Neuronal stem cell (in vitro differentiated cells): Measurements from ENCODE around the gene PSMG3.

ENCODE experiments used
- DNase-seq: peaks from one replicate; pipeline ENCODE4 v3.0.0-alpha.2; 2013; ENCODE audit warnings: low spot score
- H2AFZ ChIP-seq: one replicate; pipeline ENCODE4 v1.6.1; 2013; ENCODE audit warnings: mild to moderate bottlenecking, low read length, inconsistent platforms
- H2AK5ac ChIP-seq: 2 replicates; pipeline ENCODE4 v1.6.1; 2013; ENCODE audit warnings: low read depth, mild to moderate bottlenecking, inconsistent platforms, low read length, moderate library complexity, mixed read lengths
- H2BK120ac ChIP-seq: 2 replicates; pipeline ENCODE4 v1.6.1; 2013; ENCODE audit warnings: low read depth, mild to moderate bottlenecking, inconsistent platforms, low read length, moderate library complexity, mixed read lengths
- H2BK12ac ChIP-seq: one replicate; pipeline ENCODE4 v1.6.1; 2013; ENCODE audit warnings: low read length, inconsistent platforms
- H2BK15ac ChIP-seq: 2 replicates; pipeline ENCODE4 v1.6.1; 2013; ENCODE audit warnings: mild to moderate bottlenecking, low read length, inconsistent platforms, mixed read lengths
- H2BK5ac ChIP-seq: one replicate; pipeline ENCODE4 v1.6.1; 2013; ENCODE audit warnings: inconsistent platforms, mild to moderate bottlenecking, low read length, moderate library complexity
- H3K14ac ChIP-seq: one replicate; pipeline ENCODE4 v1.6.1; 2013; ENCODE audit warnings: low read length, inconsistent platforms
- H3K18ac ChIP-seq: 2 replicates; pipeline ENCODE4 v1.6.1; 2013; ENCODE audit warnings: low read length, inconsistent platforms
- H3K23ac ChIP-seq: 2 replicates; pipeline ENCODE4 v1.6.1; 2013; ENCODE audit warnings: low read depth, mild to moderate bottlenecking, mixed read lengths, low read length, inconsistent platforms; ENCODE audit not compliant: poor library complexity
- H3K27ac ChIP-seq: replicated peaks from 3 replicates; pipeline ENCODE4 v1.5.1; 2013; ENCODE audit warnings: low read length, inconsistent platforms
- H3K27me3 ChIP-seq, 3 experiments: 2 replicates each; pipeline ENCODE4 v1.6.1; 2013; ENCODE audit warnings: low read length in 3 of 3, mild to moderate bottlenecking in 2 of 3, inconsistent platforms in 1 of 3, low read depth in 1 of 3, mixed read lengths in 1 of 3, moderate library complexity in 1 of 3; ENCODE audit not compliant: control insufficient read depth in 3 of 3, insufficient read depth in 3 of 3
- H3K36me3 ChIP-seq, 2 donors: replicated peaks in 1 of 2; 2 replicates each; pipeline ENCODE4 v1.6.1; 2013; ENCODE audit warnings: low read length in 2 of 2; ENCODE audit not compliant: control insufficient read depth in 2 of 2, insufficient read depth in 2 of 2
- H3K4ac ChIP-seq: 2 replicates; pipeline ENCODE4 v1.6.1; 2013; ENCODE audit warnings: inconsistent platforms, mild to moderate bottlenecking, low read length, moderate library complexity
- H3K4me1 ChIP-seq, 2 donors: 1 replicate in 1 of 2; 2 replicates in 1 of 2; pipeline ENCODE4 v1.6.1; 2013; ENCODE audit warnings: low read length in 2 of 2, low read depth in 1 of 2; ENCODE audit not compliant: control insufficient read depth in 2 of 2, insufficient read depth in 1 of 2
- H3K4me2 ChIP-seq: one replicate; pipeline ENCODE4 v1.6.1; 2013; ENCODE audit warnings: mild to moderate bottlenecking, low read length, inconsistent platforms; ENCODE audit not compliant: insufficient read depth, poor library complexity, severe bottlenecking
- H3K4me3 ChIP-seq, 2 donors: 2 replicates each; pipeline ENCODE4 v1.5.1; 2013; ENCODE audit warnings: low read length in 2 of 2, mild to moderate bottlenecking in 2 of 2, inconsistent platforms in 1 of 2, moderate library complexity in 1 of 2
- H3K79me1 ChIP-seq: one replicate; pipeline ENCODE4 v1.6.1; 2013; ENCODE audit warnings: low read depth, mild to moderate bottlenecking, inconsistent platforms, low read length, moderate library complexity
- H3K9ac ChIP-seq: one replicate; pipeline ENCODE4 v1.6.1; 2013; ENCODE audit warnings: mild to moderate bottlenecking, low read depth, low read length, inconsistent platforms; ENCODE audit not compliant: poor library complexity
- H3K9me3 ChIP-seq, 2 donors: replicated peaks in 1 of 2; 2 replicates each; pipeline versions ENCODE3 to v1.6.1; 2013; ENCODE audit warnings: low read length in 2 of 2, mild to moderate bottlenecking in 2 of 2, inconsistent platforms in 1 of 2, low read depth in 1 of 2, mixed read lengths in 1 of 2, moderate library complexity in 1 of 2; ENCODE audit not compliant: control insufficient read depth in 2 of 2, insufficient read depth in 1 of 2
- H4K8ac ChIP-seq: one replicate; pipeline ENCODE4 v1.6.1; 2013; ENCODE audit warnings: low read depth, mild to moderate bottlenecking, inconsistent platforms, low read length, moderate library complexity
- H4K91ac ChIP-seq: one replicate; pipeline ENCODE4 v1.6.1; 2013; ENCODE audit warnings: low read length, low read depth, mild to moderate bottlenecking, inconsistent platforms; ENCODE audit not compliant: poor library complexity
- WGBS, 2 donors: extraction: QIAGEN DNeasy Blood & Tissue Kit; methylation state at CpG; one replicate each; pipeline ENCODE4 v1.1.7; 2013; ENCODE audit warnings: missing lambda C conversion rate in 2 of 2, mixed read lengths in 1 of 2; ENCODE audit not compliant: insufficient read length in 2 of 2, insufficient replicate concordance in 1 of 2; ENCODE audit errors: extremely low coverage in 2 of 2; 5-methylcytosine and 5-hydroxymethylcytosine counted together

The PSMG3 gene

DNA sequence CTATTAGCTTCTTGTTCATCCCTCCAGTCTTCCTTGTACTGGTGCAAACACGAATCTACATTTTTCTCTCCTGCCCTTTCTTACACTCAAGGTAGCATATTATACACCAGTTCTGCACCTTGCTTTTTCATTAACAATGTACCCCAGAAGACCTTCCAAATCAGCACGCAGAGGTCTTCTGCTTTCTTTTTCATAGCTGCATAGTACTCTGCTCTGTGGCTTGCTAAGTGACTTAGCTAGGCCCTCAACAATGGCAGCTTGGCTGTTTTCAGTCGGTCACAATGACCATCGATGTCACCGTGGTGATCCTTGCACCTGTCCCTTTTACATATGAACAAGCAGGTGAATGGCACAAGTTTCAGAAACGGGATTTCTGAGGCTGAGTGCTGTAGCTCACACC is 44.4 kb downstream of the PSMG3 start:
- no peak for DNase-seq
- Histone ChIP-seq H3K4ac (no peak overlapping the region), H3K4me1 (peaks cover 2 to 4% of the 10 kb centered on the region in 2 donors), H3K9me3 (no peaks in the 10 kb centered on the region), H2BK15ac (no peak overlapping the region), H3K27me3 (peaks cover 0 to 12% (median 3%) of the 10 kb centered on the region in 3 experiments), H2AK5ac (no peak overlapping the region), H3K36me3 (no peaks in the 10 kb centered on the region), H2BK5ac (no peak overlapping the region), H3K23ac (no peak overlapping the region), H3K27ac (no peak overlapping the region), H3K14ac (no peak overlapping the region), H3K79me1 (peaks cover 3% of the 10 kb centered on the region), H2AFZ (no peak overlapping the region), H2BK12ac (no peak overlapping the region), H3K4me2 (no peak overlapping the region), H4K8ac (no peak overlapping the region), H3K18ac (no peak overlapping the region), H3K4me3 (no peak overlapping the region), H4K91ac (no peak overlapping the region), H2BK120ac (no peak overlapping the region), H3K9ac (no peak overlapping the region)
- WGBS, 2 donors: no CpG with 5 or more reads among the region's 6 CpGs

DNA sequence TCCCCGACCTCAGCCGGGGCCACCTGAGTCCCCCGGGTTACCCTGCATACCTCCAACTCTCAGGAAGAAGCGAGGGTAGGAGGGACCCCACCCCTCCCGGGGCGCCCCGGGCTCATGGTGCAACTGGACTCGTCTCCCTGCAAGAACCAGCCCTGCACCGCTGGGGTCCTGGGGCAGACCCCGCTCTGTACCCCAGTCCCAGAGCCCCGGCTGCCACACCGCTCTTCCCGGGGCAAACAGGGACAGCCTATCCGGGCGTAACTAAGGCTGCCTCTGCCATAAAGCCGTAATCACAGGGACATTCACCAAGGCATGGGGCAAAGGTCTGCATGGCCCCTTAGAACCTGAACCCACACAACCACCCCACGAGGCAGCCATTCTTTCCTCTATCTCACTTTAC is 46.0 kb downstream of the PSMG3 start:
- Histone ChIP-seq H3K4me2 (no peak overlapping the region), H2AFZ (peak overlapping the region; percentile 67), H2BK12ac (no peak overlapping the region), H3K36me3 (no peaks in the 10 kb centered on the region), H3K27ac (no peak overlapping the region), H3K27me3 (peaks cover 0 to 12% (median 3%) of the 10 kb centered on the region in 3 experiments), H3K79me1 (peaks cover 3% of the 10 kb centered on the region), H3K9ac (no peak overlapping the region), H3K9me3 (peaks cover 0 to 4% of the 10 kb centered on the region in 2 donors), H2BK15ac (peak overlapping the region; percentile 89), H4K8ac (no peak overlapping the region), H3K23ac (no peak overlapping the region), H3K4ac (no peak overlapping the region), H2BK120ac (no peak overlapping the region), H3K14ac (peak overlapping the region; percentile 56), H3K4me1 (peaks cover 2 to 4% of the 10 kb centered on the region in 2 donors), H3K4me3 (no peak overlapping the region), H3K18ac (no peak overlapping the region), H4K91ac (no peak overlapping the region), H2AK5ac (peak overlapping the region; percentile 94), H2BK5ac (no peak overlapping the region)
- DNase-seq: no peak
- WGBS, 2 donors: no CpG with 5 or more reads among the region's 17 CpGs

DNA sequence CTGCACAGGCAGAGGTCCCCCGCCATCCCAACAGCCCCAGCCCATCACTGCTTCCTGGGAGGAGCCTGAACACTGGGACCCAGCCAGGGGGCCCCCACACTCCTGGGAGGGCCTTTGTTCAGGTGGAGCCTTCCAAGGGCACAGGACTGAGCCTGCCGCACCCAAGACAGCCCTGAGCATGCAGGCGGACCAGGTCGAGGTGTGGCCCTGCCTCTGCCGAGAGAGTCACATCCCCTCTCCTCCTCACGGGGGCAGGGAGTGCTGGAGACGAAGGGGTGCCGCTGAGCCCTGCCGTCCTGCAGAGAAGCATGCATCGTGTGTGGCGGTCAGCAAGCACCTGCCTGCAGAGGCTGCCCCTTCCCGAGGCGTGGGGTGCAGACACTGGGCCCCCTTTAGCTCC is 46.6 kb downstream of the PSMG3 start:
- H3K4ac ChIP-seq: peak overlapping the region; percentile 6
- peak overlapping the region; percentile 11 for H3K4me2 ChIP-seq
- no peak overlapping the region for H3K4me3 ChIP-seq
- no peak overlapping the region for H3K14ac ChIP-seq
- peak overlapping the region; percentile 89 for H2BK15ac ChIP-seq
- peak overlapping the region; percentile 94 for H2AK5ac ChIP-seq
- H3K9me3 ChIP-seq: peaks cover 2 to 7% of the 10 kb centered on the region in 2 donors
- H4K91ac ChIP-seq: no peak overlapping the region
- H2BK12ac ChIP-seq: no peak overlapping the region
- no peak overlapping the region for H3K23ac ChIP-seq
- peaks cover 2 to 4% of the 10 kb centered on the region in 2 donors for H3K4me1 ChIP-seq
- no peak for DNase-seq
- no CpG with 5 or more reads among the region's 13 CpGs for WGBS, 2 donors
- no peak overlapping the region for H3K27ac ChIP-seq
- H3K79me1 ChIP-seq: peaks cover 3% of the 10 kb centered on the region
- no peak overlapping the region for H2BK120ac ChIP-seq
- H3K18ac ChIP-seq: peak overlapping the region; percentile 35
- H2BK5ac ChIP-seq: peak overlapping the region; percentile 53
- H3K9ac ChIP-seq: no peak overlapping the region
- H2AFZ ChIP-seq: peak overlapping the region; percentile 67
- H3K36me3 ChIP-seq: no peaks in the 10 kb centered on the region
- no peak overlapping the region for H4K8ac ChIP-seq
- peaks cover 0 to 12% (median 3%) of the 10 kb centered on the region in 3 experiments for H3K27me3 ChIP-seq

DNA sequence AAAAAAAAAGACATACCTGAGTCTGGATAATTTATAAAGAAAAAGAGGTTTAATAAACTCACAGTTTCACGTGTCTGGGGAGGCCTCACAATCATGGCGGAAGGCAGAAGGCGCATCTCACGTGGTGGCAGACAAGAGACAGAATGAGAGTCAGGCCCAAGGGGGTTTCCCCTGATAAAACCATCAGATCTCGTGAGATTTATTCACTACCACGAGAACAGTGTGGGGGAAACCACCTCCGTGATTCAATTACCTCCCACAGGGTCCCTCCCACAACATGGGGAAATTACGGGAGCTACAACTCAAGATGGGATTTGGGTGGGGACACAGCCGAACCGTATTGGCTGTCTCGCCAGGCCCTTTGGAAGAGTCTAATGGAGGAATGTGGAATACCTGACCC is 48.4 kb downstream of the PSMG3 start:
- H3K14ac ChIP-seq: no peak overlapping the region
- H3K36me3 ChIP-seq: no peaks in the 10 kb centered on the region
- H2BK12ac ChIP-seq: no peak overlapping the region
- peaks cover 2 to 7% of the 10 kb centered on the region in 2 donors for H3K9me3 ChIP-seq
- H3K23ac ChIP-seq: no peak overlapping the region
- H3K9ac ChIP-seq: no peak overlapping the region
- peaks cover 5% of the 10 kb centered on the region for H3K79me1 ChIP-seq
- no peak overlapping the region for H4K8ac ChIP-seq
- H3K18ac ChIP-seq: no peak overlapping the region
- no peak overlapping the region for H2BK15ac ChIP-seq
- no peak overlapping the region for H3K4me2 ChIP-seq
- no CpG with 5 or more reads among the region's 11 CpGs for WGBS, 2 donors
- peak overlapping the region; percentile 19 for H2AK5ac ChIP-seq
- no peak for DNase-seq
- peaks cover 0 to 7% (median 3%) of the 10 kb centered on the region in 3 experiments for H3K27me3 ChIP-seq
- no peak overlapping the region for H2AFZ ChIP-seq
- H4K91ac ChIP-seq: no peak overlapping the region
- no peak overlapping the region for H2BK120ac ChIP-seq
- no peak overlapping the region for H2BK5ac ChIP-seq
- H3K27ac ChIP-seq: no peak overlapping the region
- H3K4ac ChIP-seq: no peak overlapping the region
- peaks cover under 1 to 4% of the 10 kb centered on the region in 2 donors for H3K4me1 ChIP-seq
- H3K4me3 ChIP-seq: no peak overlapping the region
